ENCODE results near the gene DICER1. TPM values are rescaled to one million over a fixed set of nuclear protein-coding genes. Genes with fewer than 3 reads are reported as not detected.

The DICER1 gene
- total RNA-seq, 1 experiment from 2014 or later, result 57.1 TPM

DNA sequence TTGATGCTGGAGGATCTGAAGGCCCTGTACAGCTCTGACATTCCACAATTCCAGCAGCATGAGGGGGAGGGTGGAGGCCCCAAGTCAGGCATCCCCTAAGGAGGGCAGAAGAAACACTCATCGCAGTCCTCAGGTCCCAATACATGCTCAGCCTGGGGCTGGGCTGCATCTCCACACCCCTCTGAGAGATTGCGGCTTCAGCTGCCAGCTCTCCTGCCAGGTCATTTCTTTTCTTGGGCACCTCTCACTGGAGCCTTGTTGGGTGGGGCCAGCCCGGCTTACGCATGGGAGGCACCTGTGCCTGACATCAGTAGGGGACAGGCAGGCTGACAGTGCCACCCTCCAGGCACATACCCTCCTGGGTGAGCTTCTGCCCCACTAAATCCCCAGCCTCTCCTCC is 89.8 kb downstream of the DICER1 start:
- no peaks in the 10 kb centered on the region for H3K36me3 ChIP-seq (ENCODE audit: insufficient read depth, low read length, poor library complexity, severe bottlenecking)
- no peaks in the 10 kb centered on the region for H3K27me3 ChIP-seq (replicated peaks; ENCODE audit: insufficient read depth, low read depth, low read length, poor library complexity)
- no TSS peak for BruUV-seq (replicated peaks)
- intact Hi-C loops (cut with micrococcal nuclease; ENCODE audit: unreplicated experiment), result no loop called here
- no peaks in the 10 kb centered on the region for H3K4me1 ChIP-seq (ENCODE audit: insufficient read depth, low read length, poor library complexity, severe bottlenecking)
- H3K9me3 ChIP-seq (ENCODE audit: low read depth, low read length, poor library complexity, severe bottlenecking), result no peaks in the 10 kb centered on the region
- TF ChIP-seq, protein P1, sequence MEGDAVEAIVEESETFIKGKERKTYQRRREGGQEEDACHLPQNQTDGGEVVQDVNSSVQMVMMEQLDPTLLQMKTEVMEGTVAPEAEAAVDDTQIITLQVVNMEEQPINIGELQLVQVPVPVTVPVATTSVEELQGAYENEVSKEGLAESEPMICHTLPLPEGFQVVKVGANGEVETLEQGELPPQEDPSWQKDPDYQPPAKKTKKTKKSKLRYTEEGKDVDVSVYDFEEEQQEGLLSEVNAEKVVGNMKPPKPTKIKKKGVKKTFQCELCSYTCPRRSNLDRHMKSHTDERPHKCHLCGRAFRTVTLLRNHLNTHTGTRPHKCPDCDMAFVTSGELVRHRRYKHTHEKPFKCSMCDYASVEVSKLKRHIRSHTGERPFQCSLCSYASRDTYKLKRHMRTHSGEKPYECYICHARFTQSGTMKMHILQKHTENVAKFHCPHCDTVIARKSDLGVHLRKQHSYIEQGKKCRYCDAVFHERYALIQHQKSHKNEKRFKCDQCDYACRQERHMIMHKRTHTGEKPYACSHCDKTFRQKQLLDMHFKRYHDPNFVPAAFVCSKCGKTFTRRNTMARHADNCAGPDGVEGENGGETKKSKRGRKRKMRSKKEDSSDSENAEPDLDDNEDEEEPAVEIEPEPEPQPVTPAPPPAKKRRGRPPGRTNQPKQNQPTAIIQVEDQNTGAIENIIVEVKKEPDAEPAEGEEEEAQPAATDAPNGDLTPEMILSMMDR (conservative IDR thresholded peaks at IDR 0.05; ENCODE audit: low read depth, low read length), result no peak
- TF ChIP-seq EZH2 (IDR thresholded peaks at IDR 0.05; ENCODE audit: borderline replicate concordance, low read depth, low read length, poor library complexity, severe bottlenecking), result no peak
- CTCF ChIA-PET, result no interaction called here
- POLR2A ChIA-PET (ENCODE audit: low non-redundant PET), result no interaction called here
- DNase-seq (ENCODE audit: low spot score), result no peak
- H3K4me3 ChIP-seq (ENCODE audit: low read depth, low read length, poor library complexity, severe bottlenecking), result no peak overlapping the region
- H3K27ac ChIP-seq (ENCODE audit: low read depth, low read length, poor library complexity, severe bottlenecking), result no peak overlapping the region

DNA sequence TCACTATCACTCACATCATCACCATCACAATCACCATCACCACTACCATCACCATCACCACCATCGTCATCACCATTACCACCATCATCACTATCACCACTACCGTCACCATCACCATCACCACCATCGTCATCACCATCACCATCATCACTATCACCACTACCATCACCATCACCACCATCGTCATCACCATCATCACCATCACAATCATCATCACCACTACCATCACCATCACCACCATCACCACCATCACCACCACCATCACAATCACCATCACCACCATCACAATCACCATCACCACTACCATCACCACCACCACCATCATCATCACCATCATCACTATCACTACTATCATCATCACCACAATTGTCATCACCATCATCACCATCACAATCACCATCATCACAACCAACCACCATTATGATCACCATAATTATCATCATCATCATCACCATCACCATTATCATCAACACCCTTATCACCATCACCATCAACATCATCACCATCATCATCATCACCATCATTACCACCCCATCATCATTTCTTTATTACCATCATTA is 90.8 kb downstream of the DICER1 start:
- ChIA-PET CTCF (no interaction called here), POLR2A (ENCODE audit: low non-redundant PET) (no interaction called here)
- no peak overlapping the region for H3K27ac ChIP-seq (ENCODE audit: low read depth, low read length, poor library complexity, severe bottlenecking)
- DNase-seq (ENCODE audit: low spot score), result no peak
- BruUV-seq (replicated peaks), result no TSS peak
- TF ChIP-seq, protein P1 (conservative IDR thresholded peaks at IDR 0.05; ENCODE audit: low read depth, low read length), result no peak
- no peak for TF ChIP-seq EZH2 (IDR thresholded peaks at IDR 0.05; ENCODE audit: borderline replicate concordance, low read depth, low read length, poor library complexity, severe bottlenecking)
- no peaks in the 10 kb centered on the region for H3K4me1 ChIP-seq (ENCODE audit: insufficient read depth, low read length, poor library complexity, severe bottlenecking)
- intact Hi-C loops (cut with micrococcal nuclease; ENCODE audit: unreplicated experiment), result no loop called here
- H3K4me3 ChIP-seq (ENCODE audit: low read depth, low read length, poor library complexity, severe bottlenecking), result no peak overlapping the region
- no peaks in the 10 kb centered on the region for H3K36me3 ChIP-seq (ENCODE audit: insufficient read depth, low read length, poor library complexity, severe bottlenecking)
- no peaks in the 10 kb centered on the region for H3K27me3 ChIP-seq (replicated peaks; ENCODE audit: insufficient read depth, low read depth, low read length, poor library complexity)
- no peaks in the 10 kb centered on the region for H3K9me3 ChIP-seq (ENCODE audit: low read depth, low read length, poor library complexity, severe bottlenecking)

DNA sequence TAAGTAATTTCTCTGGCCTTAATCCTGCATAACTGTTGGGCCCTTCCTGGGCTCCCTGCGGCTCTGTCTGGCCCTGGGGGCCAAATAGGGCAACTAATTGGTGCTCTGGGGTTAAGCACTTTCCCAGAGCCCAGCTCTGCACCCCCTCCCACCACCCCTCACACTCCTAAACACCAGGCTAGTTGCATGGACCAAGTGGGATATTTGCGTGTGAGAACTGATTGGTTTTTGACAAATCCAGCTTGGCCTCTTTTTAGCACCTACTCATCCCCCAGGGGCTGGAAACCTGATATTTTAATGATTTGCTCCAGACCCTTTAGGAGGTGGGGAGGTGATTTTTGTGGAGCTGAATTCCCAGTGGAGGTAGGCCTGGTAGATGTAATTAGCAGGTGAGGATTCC is 91.9 kb downstream of the DICER1 start:
- TF ChIP-seq, protein P1 (conservative IDR thresholded peaks at IDR 0.05; ENCODE audit: low read depth, low read length), result no peak
- TF ChIP-seq EZH2 (IDR thresholded peaks at IDR 0.05; ENCODE audit: borderline replicate concordance, low read depth, low read length, poor library complexity, severe bottlenecking), result no peak
- DNase-seq (ENCODE audit: low spot score), result no peak
- no TSS peak for BruUV-seq (replicated peaks)
- H3K9me3 ChIP-seq (ENCODE audit: low read depth, low read length, poor library complexity, severe bottlenecking), result no peaks in the 10 kb centered on the region
- CTCF ChIA-PET, result no interaction called here
- H3K4me3 ChIP-seq (ENCODE audit: low read depth, low read length, poor library complexity, severe bottlenecking), result no peak overlapping the region
- H3K27ac ChIP-seq (ENCODE audit: low read depth, low read length, poor library complexity, severe bottlenecking), result no peak overlapping the region
- H3K27me3 ChIP-seq (replicated peaks; ENCODE audit: insufficient read depth, low read depth, low read length, poor library complexity), result no peaks in the 10 kb centered on the region
- POLR2A ChIA-PET (ENCODE audit: low non-redundant PET), result no interaction called here
- no peaks in the 10 kb centered on the region for H3K4me1 ChIP-seq (ENCODE audit: insufficient read depth, low read length, poor library complexity, severe bottlenecking)
- no peaks in the 10 kb centered on the region for H3K36me3 ChIP-seq (ENCODE audit: insufficient read depth, low read length, poor library complexity, severe bottlenecking)
- intact Hi-C loops (cut with micrococcal nuclease; ENCODE audit: unreplicated experiment), result no loop called here
